ENCODE measurements around the gene ELOA. TPM values are rescaled to one million over a fixed set of nuclear protein-coding genes. Genes with fewer than 3 reads are reported as not detected.

ELOA gene
- total RNA-seq, 4 donors from 2014 or later = 26.3 to 43.7 (median 31.2) TPM

DNA sequence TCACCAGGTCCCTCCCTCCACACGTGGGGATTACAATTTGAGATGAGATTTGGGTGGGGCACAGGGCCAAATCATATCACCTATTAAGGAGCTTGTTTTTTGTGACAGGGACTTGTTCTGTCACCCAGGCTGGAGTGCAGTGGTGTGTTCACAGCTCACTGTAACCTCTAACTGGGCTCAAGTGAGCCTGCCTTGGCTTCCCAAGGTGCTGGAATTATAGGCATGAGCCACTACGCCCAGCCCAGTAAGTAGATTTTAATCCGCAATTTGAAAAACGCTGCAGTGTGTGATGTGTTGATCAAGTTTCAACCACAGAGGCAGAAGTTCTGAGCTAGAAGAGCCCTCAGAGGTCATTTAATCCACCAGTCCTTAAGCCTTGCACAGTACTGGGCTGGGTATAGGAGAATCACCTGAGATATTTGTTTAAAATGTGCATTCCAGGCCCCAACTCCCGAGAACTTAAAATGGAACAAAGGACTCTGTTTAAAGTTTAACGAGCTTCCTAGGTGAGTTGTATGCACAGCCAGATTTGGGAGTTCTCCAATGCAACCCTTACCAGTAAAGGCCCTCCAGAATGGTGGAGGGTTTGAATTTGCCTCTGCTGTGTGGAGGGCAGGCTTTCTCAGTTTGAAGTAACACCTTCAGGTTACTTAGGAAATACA lies 38.3 kb upstream of the ELOA start:
- H3K4me3 ChIP-seq = no peak overlapping the region
- peaks cover 0 to 42% (median 0%) of the 10 kb centered on the region in 3 donors for H3K36me3 ChIP-seq
- H3K4me1 ChIP-seq = no peaks in the 10 kb centered on the region
- no peak for TF ChIP-seq POLR2A (IDR thresholded peaks at IDR 0.05)
- TF ChIP-seq, protein P1, sequence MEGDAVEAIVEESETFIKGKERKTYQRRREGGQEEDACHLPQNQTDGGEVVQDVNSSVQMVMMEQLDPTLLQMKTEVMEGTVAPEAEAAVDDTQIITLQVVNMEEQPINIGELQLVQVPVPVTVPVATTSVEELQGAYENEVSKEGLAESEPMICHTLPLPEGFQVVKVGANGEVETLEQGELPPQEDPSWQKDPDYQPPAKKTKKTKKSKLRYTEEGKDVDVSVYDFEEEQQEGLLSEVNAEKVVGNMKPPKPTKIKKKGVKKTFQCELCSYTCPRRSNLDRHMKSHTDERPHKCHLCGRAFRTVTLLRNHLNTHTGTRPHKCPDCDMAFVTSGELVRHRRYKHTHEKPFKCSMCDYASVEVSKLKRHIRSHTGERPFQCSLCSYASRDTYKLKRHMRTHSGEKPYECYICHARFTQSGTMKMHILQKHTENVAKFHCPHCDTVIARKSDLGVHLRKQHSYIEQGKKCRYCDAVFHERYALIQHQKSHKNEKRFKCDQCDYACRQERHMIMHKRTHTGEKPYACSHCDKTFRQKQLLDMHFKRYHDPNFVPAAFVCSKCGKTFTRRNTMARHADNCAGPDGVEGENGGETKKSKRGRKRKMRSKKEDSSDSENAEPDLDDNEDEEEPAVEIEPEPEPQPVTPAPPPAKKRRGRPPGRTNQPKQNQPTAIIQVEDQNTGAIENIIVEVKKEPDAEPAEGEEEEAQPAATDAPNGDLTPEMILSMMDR (IDR thresholded peaks at IDR 0.05) = no peak
- H3K27ac ChIP-seq = no peak overlapping the region
- H3K27me3 ChIP-seq = no peaks in the 10 kb centered on the region
- no peaks in the 10 kb centered on the region for H3K9me3 ChIP-seq
- no peak for DNase-seq

DNA sequence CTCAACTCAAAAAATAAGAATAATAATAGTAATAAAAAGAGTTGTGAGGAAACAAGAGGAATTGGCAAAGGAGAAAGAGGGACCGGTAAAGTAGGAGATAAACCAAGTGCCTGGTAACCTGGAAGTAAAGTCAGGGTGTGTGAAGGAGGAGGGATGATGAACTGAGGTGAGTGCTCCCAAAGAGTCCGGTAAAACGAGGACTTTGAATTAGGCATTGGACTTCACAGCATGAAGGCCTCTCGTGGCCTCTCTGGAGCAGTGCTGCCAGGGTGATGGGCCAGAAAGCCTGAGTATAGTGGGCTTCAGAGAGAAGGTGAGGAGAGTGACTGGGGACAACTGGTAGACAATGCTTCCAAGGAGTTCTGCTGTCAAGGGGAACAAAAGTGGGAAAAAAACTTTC lies 34.0 kb upstream of the ELOA start:
- H3K4me3 ChIP-seq = no peak overlapping the region

DNA sequence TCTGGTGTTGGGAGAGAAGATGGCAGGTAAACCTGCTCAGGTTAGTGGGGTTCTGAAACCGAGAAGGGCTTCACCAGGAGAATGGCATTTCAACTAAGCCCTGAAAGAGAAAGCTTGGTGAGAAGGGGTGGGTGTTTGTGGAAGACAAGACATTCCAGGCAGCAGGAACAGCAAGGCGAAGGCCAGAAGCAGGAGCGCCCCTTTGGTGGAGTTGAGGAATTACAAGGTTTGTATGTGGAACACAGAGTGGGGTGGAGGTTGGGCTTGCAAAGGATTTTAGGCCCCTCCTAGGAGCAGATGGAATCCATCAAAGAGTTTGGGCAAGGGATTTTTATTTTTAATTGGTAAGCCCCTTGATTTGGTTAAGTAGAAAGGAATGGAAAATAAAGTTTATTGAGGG lies 24.8 kb upstream of the ELOA start:
- Histone ChIP-seq H3K9me3 (no peaks in the 10 kb centered on the region), H3K4me1 (peaks cover 0 to 3% (median 0%) of the 10 kb centered on the region in 4 donors), H3K27me3 (no peaks in the 10 kb centered on the region), H3K36me3 (no peaks in the 10 kb centered on the region), H3K27ac (peak overlapping the region in 1 of 4 donors; percentile 76), H3K4me3 (no peak overlapping the region)
- no peak for TF ChIP-seq POLR2A (IDR thresholded peaks at IDR 0.05)
- TF ChIP-seq, protein P1 (IDR thresholded peaks at IDR 0.05) = peak in 3 of 6 experiments; percentile 31 to 32 (median 31)
- DNase-seq = no peak

More for the DNA sequence above, 34.0 kb upstream of the ELOA start:
- TF ChIP-seq, protein P1 (IDR thresholded peaks at IDR 0.05) = no peak
- no peak for TF ChIP-seq POLR2A (IDR thresholded peaks at IDR 0.05)
- Histone ChIP-seq H3K27ac (no peak overlapping the region), H3K4me1 (no peaks in the 10 kb centered on the region), H3K9me3 (no peaks in the 10 kb centered on the region), H3K36me3 (peaks cover 0 to 9% (median 0%) of the 10 kb centered on the region in 3 donors), H3K27me3 (no peaks in the 10 kb centered on the region)
- DNase-seq = no peak

DNA sequence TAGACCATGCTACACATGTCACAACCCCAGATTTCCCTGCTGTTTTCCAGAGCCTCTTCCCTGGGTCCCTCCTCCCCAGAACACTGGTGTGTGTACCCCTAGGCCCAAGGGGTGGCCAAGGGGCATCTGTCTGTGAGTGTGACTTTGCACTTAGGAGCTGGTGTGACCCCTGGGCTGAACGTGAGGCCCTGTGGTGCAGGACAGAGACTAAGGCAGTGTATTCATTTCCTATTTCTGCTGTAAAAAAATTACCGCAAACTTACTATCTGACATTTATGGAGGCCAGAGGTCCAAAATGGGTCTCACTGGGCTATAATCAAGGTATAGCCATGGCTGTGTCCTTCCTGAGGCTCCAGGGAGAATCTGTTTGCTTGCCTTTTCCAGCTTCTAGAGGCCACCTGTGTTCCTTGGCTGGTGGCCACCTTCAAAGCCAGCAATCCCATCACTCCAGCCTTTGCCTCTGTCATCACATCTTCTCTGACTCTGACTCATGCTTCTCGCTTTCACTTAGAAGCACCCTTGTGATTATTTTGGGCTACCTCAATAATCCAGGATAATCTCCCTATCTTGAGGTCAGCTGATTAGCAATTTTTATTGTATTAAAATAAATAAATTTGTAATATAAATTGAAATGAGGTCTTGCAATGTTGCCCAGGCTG lies 24.0 kb upstream of the ELOA start:
- Histone ChIP-seq H3K9me3 (no peaks in the 10 kb centered on the region), H3K4me3 (no peak overlapping the region), H3K27ac (peak overlapping the region in 2 of 4 donors; percentile 62 to 76), H3K36me3 (no peaks in the 10 kb centered on the region), H3K27me3 (no peaks in the 10 kb centered on the region), H3K4me1 (peaks cover 0 to 3% (median 0%) of the 10 kb centered on the region in 4 donors)
- no peak for DNase-seq
- TF ChIP-seq POLR2A (IDR thresholded peaks at IDR 0.05) = no peak
- TF ChIP-seq, protein P1 (IDR thresholded peaks at IDR 0.05) = no peak

DNA sequence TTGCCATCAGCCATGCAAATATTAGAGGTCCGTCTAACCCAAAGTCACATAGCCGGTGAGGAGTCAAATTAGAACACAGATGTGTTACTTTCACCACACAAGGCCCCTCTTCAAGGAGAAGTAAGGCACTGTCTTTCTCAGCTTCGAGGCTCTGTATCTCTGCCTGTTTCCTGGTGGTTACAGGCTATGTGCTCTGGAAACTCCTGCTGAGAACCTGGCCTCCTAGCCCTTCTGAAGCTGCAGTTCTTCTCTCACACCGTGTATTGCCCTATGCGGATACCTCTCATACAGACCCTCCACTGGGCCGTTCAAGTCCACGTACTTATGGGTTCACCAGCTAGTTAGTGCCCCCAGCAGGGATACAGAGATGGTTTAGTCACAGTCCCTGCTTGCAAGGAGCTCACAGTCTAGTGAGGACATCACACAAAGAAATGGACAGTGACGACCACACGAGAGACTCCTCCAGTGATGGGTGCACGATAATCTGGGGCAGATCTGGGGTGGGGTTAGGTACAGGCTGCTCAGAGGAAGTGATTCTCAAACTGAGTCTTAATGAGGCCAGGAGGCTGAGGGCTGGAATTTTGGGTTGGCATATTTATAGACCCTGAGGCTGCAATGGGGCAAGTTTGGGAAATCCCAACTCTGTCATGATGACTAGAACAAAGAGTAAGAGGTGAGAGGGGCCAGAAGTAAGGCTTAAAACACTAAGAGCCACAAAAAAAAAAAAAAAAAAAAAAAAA lies 22.8 kb upstream of the ELOA start:
- peak in 1 of 3 donors; percentile 34 for DNase-seq
- Histone ChIP-seq H3K4me3 (no peak overlapping the region), H3K27ac (peak overlapping the region in 2 of 4 donors; percentile 62 to 76), H3K27me3 (no peaks in the 10 kb centered on the region), H3K36me3 (no peaks in the 10 kb centered on the region), H3K9me3 (no peaks in the 10 kb centered on the region), H3K4me1 (peaks cover 0 to 3% (median 0%) of the 10 kb centered on the region in 4 donors)
- TF ChIP-seq, protein P1 (IDR thresholded peaks at IDR 0.05) = no peak
- TF ChIP-seq POLR2A (IDR thresholded peaks at IDR 0.05) = no peak

Measured in Peyer's patch (tissue), 4 donors.